ENCODE measurements around the gene CCDC183. TPM values are rescaled to one million over a fixed set of nuclear protein-coding genes. Genes with fewer than 3 reads are reported as not detected.
A peak's percentile ranks its signal among the peaks of the same experiment; 100 is the strongest.
"Not testable (repeated sequence)": the region's sequence is repeated elsewhere in the genome, so short reads cannot be mapped to it uniquely, and the experiment has no call there.

The CCDC183 gene
- total RNA-seq, 1 donor: under 0.01 TPM

DNA sequence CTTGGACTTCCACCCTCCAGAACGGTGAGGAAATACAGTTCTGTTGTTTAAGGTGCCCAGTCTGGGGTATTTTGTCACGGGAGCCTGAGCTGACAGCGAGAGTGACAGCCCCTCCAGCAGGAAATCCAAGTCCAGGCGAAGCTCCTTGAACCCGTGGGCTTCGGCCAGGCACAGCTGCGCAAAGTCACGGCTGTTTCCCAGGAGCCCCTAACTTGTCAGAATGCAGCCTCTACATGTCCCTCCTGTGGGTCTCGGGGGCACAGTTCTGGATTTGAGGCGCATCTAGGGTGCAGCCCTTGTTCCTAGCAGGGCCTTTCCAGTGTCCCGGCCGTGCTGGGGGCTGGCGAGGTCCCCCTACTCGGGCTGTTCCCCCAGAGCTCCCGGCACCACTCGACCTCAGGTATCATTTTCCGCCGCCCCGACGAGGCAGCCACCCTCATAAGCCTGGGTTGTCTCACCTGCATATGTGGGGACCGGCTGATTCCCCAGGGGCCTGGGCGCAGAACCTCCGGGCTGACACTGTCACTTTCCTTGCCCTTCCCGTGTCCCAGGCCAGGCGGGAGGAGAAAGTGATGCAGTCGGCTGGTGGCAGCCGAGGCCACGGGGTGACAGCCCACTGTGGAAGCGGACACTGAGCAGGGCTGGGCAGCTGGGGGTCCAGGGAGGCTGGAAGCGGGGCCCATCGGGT, 42.6 kb upstream of the CCDC183 start:
- no peaks in the 10 kb centered on the region for H3K27me3 ChIP-seq (ENCODE audit: insufficient read depth, low read length)
- H3K4me2 ChIP-seq (ENCODE audit: insufficient read depth, low read length): no peak overlapping the region
- H3K9me3 ChIP-seq (ENCODE audit: low read depth, low read length): peaks cover 8% of the 10 kb centered on the region
- H3K4me1 ChIP-seq (ENCODE audit: insufficient read depth, low read length): no peaks in the 10 kb centered on the region
- H3K36me3 ChIP-seq (ENCODE audit: insufficient read depth, low read length): no peaks in the 10 kb centered on the region
- no peaks in the 10 kb centered on the region for H4K20me1 ChIP-seq (ENCODE audit: insufficient read depth, low read length)
- H3K79me2 ChIP-seq (ENCODE audit: insufficient read depth, low read length): no peaks in the 10 kb centered on the region
- TF ChIP-seq, protein P1, sequence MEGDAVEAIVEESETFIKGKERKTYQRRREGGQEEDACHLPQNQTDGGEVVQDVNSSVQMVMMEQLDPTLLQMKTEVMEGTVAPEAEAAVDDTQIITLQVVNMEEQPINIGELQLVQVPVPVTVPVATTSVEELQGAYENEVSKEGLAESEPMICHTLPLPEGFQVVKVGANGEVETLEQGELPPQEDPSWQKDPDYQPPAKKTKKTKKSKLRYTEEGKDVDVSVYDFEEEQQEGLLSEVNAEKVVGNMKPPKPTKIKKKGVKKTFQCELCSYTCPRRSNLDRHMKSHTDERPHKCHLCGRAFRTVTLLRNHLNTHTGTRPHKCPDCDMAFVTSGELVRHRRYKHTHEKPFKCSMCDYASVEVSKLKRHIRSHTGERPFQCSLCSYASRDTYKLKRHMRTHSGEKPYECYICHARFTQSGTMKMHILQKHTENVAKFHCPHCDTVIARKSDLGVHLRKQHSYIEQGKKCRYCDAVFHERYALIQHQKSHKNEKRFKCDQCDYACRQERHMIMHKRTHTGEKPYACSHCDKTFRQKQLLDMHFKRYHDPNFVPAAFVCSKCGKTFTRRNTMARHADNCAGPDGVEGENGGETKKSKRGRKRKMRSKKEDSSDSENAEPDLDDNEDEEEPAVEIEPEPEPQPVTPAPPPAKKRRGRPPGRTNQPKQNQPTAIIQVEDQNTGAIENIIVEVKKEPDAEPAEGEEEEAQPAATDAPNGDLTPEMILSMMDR (IDR thresholded peaks at IDR 0.05; ENCODE audit: extremely low read depth, low read depth, low read length): no peak
- peak; percentile 60 for DNase-seq (ENCODE audit: insufficient read length, low spot score, missing footprints)
- no peak overlapping the region for H3K4me3 ChIP-seq (ENCODE audit: insufficient read depth, low read length)
- H2AFZ ChIP-seq (ENCODE audit: low read length): no peak overlapping the region
- no peak overlapping the region for H3K27ac ChIP-seq (ENCODE audit: low read depth, low read length)

DNA sequence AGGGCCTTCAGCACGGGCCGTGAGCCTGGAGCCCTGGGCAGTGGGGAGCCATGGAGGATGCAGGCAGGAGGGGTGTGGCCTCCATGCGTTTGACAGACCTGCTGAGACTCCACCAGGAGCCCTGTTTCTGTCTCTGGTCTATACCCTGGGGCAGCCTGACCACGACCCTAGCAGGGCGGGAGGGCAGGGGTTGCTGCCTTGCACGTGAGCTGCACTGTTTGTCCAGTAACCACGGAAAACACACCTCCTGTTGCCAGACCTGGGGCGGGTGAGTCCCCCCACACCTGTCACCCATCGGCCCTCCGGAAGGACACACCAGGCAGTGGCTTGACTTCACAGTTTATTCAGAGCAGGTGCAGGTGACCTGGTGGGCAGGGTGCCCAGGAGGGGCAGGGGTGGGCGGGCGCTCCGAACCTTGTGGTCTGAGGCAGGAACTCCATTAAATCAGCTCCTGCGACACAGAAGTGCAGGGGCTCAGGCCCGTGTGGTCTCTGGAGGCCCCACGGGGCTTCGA, 42.0 kb upstream of the CCDC183 start:
- H2AFZ ChIP-seq (ENCODE audit: low read length): no peak overlapping the region
- H3K27ac ChIP-seq (ENCODE audit: low read depth, low read length): no peak overlapping the region
- TF ChIP-seq, protein P1 (IDR thresholded peaks at IDR 0.05; ENCODE audit: extremely low read depth, low read depth, low read length): no peak

DNA sequence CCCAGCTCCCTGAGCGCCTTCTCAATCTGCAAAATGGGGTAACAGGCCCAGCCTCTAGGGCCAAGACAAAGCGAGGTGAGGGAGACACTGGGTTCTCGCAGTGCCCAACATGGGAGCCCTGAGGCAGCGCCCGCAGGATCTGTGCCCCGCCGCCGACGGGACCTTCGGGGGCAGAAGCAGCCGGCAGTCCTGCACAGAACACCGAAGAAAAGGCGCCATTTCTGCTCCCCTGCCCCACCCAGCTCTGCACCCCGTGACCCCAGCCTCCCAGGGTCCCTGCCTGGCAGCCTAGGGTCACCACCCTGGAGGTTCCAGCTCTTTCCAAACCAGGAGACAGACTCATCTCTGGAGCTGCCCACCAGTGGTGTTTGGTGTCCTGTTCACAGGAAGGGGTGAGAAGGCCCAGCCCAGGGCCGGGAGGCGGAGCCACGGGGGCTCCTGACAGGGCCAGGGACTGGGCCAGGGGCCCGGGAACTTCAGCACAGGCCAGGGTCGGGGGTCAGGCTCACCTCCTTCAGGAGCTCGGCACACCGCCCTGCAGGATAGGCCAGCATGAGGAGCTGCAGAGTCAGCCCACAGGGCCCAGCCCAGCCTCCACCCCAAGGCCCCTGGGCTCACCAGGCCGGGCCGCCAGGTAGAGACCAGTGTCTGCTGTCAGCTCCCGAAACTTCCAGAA, 41.4 kb upstream of the CCDC183 start:
- Histone ChIP-seq H3K27ac (ENCODE audit: low read depth, low read length) (no peak overlapping the region), H3K27me3 (ENCODE audit: insufficient read depth, low read length) (no peaks in the 10 kb centered on the region), H2AFZ (ENCODE audit: low read length) (no peak overlapping the region), H3K4me1 (ENCODE audit: insufficient read depth, low read length) (no peaks in the 10 kb centered on the region), H3K36me3 (ENCODE audit: insufficient read depth, low read length) (no peaks in the 10 kb centered on the region), H3K9me3 (ENCODE audit: low read depth, low read length) (peaks cover 8% of the 10 kb centered on the region), H3K79me2 (ENCODE audit: insufficient read depth, low read length) (no peaks in the 10 kb centered on the region), H3K4me3 (ENCODE audit: insufficient read depth, low read length) (no peak overlapping the region), H4K20me1 (ENCODE audit: insufficient read depth, low read length) (no peaks in the 10 kb centered on the region), H3K4me2 (ENCODE audit: insufficient read depth, low read length) (no peak overlapping the region)
- TF ChIP-seq, protein P1 (IDR thresholded peaks at IDR 0.05; ENCODE audit: extremely low read depth, low read depth, low read length): no peak
- DNase-seq (ENCODE audit: insufficient read length, low spot score, missing footprints): peak; percentile 83

More for the DNA sequence above, 42.0 kb upstream of the CCDC183 start:
- H3K4me1 ChIP-seq (ENCODE audit: insufficient read depth, low read length): no peaks in the 10 kb centered on the region
- no peak overlapping the region for H3K4me3 ChIP-seq (ENCODE audit: insufficient read depth, low read length)
- H3K9me3 ChIP-seq (ENCODE audit: low read depth, low read length): peaks cover 8% of the 10 kb centered on the region
- no peaks in the 10 kb centered on the region for H4K20me1 ChIP-seq (ENCODE audit: insufficient read depth, low read length)
- no peaks in the 10 kb centered on the region for H3K36me3 ChIP-seq (ENCODE audit: insufficient read depth, low read length)
- H3K27me3 ChIP-seq (ENCODE audit: insufficient read depth, low read length): no peaks in the 10 kb centered on the region
- no peak overlapping the region for H3K4me2 ChIP-seq (ENCODE audit: insufficient read depth, low read length)
- H3K79me2 ChIP-seq (ENCODE audit: insufficient read depth, low read length): no peaks in the 10 kb centered on the region
- peak; percentile 79 for DNase-seq (ENCODE audit: insufficient read length, low spot score, missing footprints)

DNA sequence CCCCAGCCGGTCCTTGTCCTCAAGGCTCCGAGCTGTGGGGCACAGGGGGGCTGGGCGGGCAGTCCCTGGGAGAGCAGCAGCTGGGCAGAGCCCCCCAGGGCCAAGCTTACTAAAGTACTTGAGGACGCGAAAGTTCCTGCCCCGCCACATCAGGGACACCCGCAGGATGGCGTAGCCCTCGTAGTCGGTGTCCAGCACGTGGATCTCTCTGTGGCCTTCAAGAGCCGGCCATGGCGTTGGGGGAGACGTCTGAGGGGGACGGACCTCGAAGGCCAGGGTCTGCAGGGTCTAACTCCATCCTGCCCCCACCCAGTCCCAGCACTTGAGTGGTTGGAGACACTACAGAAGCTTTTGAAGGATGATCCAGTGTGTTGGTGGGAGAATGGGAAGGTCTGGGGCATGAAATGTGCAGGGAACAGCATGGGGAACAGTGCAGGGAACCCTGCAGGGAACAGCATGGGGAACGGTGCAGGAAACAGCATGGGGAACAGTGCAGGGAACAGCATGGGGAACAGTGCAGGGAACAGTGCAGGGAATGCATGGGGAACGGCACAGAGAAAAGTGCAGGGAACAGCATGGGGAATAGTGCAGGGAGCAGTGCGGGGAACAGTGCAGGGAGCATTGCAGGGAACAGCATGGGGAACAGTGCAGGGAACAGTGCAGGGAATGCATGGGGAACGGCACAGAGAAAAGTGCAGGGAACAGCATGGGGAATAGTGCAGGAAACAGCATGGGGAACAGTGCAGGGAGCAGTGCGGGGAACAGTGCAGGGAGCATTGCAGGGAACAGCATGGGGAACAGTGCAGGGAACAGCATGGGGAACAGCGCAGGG, 40.6 kb upstream of the CCDC183 start:
- H3K9me3 ChIP-seq (ENCODE audit: low read depth, low read length); H3K4me3 ChIP-seq (ENCODE audit: insufficient read depth, low read length); H3K4me1 ChIP-seq (ENCODE audit: insufficient read depth, low read length); H4K20me1 ChIP-seq (ENCODE audit: insufficient read depth, low read length); H3K27me3 ChIP-seq (ENCODE audit: insufficient read depth, low read length); H3K79me2 ChIP-seq (ENCODE audit: insufficient read depth, low read length); H2AFZ ChIP-seq (ENCODE audit: low read length); H3K27ac ChIP-seq (ENCODE audit: low read depth, low read length); H3K4me2 ChIP-seq (ENCODE audit: insufficient read depth, low read length); H3K36me3 ChIP-seq (ENCODE audit: insufficient read depth, low read length): not testable (repeated sequence)
- DNase-seq (ENCODE audit: insufficient read length, low spot score, missing footprints): peak; percentile 36

All from osteoblast (primary cell).